NK-92 (cell line): ENCODE results near the gene DPP3.

ENCODE experiments used
- DNase-seq: peaks from one replicate; lab custom pipeline; 2025; ENCODE audit not compliant: unreplicated experiment; lab: John Stamatoyannopoulos, UW

Gene DPP3

DNA sequence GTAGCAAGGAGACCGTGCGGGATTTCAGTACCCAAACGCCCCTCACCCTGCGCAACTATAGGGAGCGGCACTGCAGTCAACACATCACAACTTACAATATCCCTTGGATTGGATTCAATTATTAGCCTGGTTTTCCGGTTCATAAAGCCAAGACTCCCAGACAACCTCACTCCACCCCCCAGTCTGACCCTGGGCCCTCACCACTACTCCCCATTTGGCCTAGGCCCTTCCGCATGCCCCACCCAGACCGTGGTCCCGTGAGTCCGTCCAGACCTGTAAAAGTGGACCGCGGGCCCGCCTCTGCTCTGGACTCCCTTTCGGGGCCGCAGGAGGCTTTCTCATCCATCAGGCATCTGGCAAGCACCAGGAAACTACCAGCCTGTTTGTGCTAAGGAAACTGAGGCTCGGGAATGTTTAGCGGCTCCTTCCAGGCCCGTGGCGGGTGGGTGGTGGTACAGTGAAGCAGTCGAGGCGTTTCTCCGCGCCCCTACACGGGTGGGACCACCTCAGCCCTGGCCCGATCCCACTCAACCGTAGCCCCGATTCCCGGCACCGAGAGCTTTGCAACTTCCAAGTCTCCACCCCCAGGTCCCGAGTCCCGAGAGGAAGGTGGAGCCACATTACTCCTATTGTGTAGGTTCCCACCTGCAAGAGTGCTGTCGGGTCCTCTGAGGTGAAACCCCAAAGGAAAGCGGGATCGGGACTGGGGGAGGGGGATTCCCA lies 679 bp upstream of the DPP3 start:
- DNase-seq, result no peak

DNA sequence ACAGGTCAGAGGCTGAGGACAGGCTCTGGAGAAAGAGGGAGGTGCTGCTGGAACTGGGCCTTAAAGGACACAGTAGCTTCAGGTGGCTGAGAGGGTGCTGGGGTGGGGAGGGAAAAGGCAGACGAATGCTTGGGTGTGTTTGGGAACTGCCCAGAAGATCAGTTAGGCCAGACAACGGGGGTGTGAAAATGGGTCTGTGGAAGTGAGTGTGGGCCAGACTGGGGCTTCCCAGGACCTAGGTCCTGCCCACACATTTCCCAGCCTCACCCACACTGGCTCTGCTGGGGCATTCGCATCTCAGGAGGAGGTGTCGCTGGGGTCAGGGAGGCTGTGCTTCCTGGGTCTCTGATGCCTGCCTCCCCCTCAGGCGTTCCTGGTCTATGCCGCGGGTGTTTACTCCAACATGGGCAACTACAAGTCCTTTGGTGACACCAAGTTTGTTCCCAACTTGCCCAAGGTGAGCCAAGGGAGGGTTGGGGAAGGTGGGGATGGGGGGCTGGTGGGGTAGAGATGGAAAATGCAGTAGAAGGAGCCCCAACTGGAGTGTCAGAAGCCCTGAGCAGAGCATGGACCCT lies 4.7 kb downstream of the DPP3 start:
- no peak for DNase-seq

DNA sequence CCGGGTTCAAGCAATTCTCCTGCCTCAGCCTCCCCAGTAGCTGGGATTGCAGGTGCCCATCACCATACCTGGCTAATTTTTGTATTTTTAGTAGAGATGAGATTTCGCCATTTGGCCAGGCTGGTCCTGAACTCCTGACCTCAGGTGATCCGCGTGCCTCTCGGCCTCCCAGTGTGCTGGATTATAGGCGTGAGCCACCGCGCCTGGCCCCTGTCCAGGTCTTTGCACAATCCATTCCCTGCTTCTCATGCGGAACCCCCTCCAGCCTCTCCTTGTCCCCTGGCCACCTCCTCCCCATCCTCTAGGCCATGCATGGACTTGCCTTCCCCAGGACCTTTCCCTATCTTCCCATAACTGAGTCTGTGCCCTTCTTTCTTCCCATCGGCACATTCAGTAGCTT lies 8.7 kb downstream of the DPP3 start:
- DNase-seq, result no peak

DNA sequence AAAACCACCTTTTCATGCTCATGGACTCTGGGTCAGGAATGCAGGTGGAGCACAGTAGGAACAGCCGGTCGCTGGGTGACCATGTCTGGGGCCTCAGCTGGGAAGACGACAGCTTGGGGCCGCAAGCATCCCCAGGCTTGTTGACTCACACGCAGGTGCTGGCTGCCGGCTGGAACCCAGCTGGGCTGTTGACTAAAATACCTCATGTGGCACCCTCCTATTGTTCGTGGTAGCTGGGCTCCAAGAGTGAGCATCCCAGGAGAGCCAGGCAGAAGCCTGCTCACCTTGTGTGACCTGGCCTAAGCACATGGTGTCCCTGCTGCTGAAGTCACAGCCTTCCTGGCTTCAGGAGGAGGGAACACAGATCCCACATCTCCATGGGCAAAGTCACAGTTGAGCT lies 9.4 kb downstream of the DPP3 start:
- DNase-seq, result no peak

DNA sequence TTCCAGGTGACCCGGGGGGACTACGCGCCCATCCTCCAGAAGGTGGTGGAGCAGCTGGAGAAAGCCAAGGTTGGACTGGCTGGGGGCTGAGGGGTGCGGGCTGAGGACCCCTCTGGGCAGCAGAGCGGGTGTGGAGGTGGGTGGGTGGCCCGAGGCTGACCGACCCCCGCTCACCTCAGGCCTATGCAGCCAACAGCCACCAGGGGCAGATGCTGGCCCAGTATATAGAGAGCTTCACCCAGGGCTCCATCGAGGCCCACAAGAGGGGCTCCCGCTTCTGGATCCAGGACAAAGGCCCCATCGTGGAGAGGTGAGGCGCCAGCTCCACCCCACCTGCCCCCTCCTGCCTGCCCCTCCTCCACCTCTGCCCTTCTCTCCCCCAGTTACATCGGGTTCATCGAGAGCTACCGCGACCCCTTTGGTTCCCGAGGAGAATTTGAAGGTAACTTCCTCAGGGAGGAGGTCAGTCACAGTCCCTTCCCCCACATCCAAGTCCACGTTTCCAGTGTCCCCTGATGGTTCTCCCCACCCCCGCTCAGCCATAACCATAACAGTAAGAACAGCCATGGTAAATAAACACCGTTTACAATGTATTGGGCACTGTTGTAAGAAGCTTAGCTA lies 11.2 kb downstream of the DPP3 start:
- no peak for DNase-seq

DNA sequence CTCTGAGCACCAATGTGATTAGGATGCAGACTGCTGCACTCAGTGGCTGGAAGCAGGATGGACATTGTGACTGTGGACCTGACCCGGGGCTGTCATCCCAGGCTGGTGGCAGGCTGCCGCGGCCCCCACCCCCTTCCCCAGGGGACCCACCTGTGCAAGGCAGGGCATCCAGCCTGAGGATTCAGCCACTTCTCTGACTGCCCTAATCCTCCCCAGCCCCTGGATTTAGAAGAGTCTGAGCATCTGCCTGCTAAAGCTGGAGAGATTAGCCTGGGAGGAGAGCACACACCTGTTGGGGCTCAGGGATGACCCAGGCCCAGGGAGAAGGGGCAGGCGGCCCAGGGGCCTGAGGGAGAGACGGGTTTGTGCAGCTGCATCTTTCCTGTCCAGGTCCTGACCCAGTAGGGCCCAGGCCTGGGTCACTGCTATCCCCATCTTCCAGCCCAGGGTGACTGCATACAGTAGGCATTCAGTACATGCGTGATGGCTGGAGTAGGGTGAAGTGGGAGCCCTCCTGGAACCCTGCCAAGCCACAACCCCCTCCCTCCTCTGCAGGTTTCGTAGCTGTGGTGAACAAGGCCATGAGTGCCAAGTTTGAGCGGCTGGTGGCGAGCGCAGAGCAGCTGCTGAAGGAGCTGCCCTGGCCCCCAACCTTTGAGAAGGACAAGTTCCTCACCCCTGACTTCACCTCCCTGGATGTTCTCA lies 12.1 kb downstream of the DPP3 start:
- no peak for DNase-seq

DNA sequence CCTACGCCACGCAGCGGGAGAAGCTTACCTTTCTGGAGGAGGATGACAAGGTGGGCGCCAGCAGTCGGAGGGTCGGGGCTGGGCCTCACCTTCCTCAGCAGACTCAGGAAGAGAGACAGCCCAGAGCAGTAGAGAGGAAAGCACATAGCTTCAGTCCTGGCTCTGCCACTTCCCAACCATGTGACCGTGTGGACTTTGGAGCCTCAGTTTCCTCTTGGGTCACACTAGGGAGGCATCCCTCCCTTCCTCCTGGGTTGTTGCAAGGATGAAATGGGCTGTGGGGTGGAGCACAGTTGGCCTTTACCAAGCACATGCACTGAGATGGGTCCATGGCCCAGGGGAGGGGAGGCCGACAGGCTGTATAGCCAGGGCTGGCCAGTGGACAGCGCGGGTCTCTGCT lies 12.9 kb downstream of the DPP3 start:
- DNase-seq, result no peak

DNA sequence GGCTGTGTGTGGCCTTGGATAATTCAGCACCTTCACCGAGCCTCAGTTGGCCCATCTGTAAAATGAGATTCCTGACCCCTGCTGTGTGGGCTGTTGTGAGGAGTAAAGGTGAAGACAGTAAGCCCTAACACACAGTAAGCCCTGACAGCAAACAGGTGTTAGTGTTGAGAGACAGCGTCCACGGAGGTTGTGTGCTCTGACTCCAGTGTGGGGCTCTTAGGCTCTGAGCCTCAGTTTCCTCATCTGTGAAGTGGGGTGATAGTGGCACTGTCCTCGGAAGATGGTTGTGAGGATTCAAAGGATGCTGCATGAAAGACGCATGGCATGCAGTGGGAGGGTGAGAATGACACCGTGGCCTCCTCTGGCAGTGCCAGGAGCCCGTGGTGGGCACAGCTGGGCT lies 14.2 kb downstream of the DPP3 start:
- no peak for DNase-seq

DNA sequence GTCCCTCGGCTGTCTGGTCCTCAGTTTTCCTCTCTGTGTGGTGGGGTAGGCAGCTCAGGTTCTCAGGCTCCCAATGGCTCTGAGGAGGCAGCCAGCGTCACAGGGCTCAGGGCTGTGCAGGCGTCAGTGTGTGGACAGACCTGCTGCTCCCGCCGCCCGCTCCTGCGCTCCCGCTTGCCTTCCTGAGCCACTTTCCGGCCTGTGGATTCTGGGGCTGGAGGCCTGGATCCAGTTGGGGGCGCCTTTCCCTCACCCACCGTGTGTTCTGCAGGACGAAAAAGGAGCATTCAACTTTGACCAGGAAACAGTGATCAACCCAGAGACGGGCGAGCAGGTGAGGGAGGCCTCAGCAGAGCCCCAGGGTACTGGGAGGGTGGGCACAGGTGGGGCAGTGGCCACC lies 14.7 kb downstream of the DPP3 start:
- no peak for DNase-seq

DNA sequence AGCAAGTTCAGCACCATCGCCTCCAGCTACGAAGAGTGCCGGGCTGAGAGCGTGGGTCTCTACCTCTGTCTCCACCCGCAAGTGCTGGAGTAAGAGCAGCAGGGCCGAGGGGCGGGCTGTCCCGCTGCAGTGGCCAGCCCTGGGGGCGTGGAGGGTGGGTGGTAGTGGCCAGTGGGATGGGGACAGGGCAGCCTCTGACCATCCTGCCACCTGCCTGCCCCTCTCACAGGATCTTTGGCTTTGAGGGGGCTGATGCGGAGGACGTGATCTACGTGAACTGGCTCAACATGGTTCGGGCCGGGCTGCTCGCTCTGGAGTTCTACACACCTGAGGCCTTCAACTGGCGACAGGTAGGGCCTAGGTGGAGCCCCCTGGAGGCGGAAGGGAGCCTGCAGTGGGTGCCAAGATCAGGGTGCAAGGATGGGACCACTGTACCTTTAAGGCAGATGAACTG lies 15.2 kb downstream of the DPP3 start:
- DNase-seq, result no peak

DNA sequence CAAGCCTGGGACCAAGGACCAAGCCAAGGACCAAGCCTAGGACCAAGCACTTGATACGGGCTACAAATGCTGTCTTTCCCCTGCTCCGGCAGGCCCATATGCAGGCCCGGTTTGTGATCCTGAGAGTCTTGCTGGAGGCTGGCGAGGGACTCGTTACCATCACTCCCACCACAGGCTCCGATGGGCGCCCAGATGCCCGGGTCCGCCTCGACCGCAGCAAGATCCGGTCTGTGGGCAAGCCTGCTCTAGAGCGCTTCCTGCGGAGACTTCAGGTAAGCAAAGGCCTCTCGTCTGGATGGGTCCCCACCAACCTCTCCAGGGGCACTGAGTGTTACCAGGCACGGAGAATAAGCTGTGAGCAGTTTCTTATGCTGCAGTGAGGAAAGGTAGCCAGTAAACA lies 17.0 kb downstream of the DPP3 start:
- no peak for DNase-seq

DNA sequence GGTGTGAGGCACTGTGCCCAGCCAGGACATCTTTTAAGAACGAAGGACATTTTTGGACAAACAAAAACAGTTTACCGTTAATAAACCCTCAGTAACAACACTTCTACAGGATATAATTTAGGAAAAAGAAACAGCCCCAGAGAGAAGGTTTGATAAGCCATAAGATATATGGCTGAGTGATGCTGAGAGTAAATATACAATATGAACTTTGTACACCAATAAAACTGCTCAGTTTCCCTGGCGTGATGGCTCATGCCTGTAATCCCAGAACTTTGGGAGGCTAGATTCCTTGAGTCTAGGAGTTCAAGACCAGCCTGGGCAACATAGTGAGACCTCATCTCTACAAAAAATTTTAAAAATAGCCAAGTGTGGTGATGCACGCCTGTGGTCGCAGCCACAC lies 18.3 kb downstream of the DPP3 start:
- DNase-seq, result no peak

DNA sequence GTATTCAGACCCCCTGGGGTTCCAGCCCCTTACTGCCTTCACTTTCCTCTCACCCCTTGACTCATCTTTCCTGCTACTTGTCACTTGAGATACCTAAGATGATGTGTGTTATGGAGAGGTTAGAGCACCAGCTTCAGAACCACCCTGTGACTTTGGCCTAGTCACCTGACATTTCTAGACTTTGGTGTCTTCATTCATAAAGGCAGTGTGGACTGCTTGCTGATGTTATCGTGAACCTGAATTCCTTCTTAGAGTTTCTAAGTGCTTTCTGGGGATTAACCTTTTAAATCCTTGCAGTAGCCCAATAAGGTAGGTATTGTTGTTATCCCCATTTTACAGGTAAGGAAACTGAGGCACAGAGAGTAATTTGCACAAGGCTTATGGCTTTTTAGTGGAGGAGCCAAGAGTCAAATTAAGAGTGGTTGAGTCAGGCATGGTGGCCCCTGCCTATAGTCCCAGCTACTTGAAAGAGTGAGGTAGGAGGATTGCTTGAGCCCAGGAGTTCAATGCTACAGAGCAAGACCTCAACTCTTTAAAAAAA lies 25.1 kb downstream of the DPP3 start:
- DNase-seq, result no peak

DNA sequence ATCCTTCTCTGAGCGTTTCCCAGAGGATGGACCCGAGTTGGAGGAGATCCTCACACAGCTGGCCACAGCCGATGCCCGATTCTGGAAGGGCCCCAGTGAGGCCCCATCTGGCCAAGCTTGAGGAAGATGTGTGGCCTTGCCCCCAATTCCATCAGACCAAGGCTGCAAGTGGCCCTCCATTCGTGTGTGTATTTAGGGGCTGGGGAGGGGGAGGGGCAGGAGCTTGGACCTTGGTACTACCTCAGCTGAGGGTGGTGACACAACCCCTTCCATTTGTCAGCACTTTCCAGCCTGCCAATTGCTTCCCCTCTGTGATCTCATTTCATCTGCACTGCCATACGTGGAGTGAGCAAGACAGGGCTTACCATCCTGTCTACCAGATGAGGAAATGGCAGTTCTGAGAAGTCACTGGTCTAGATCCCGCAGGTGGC lies 28.9 kb downstream of the DPP3 start:
- no peak for DNase-seq

DNA sequence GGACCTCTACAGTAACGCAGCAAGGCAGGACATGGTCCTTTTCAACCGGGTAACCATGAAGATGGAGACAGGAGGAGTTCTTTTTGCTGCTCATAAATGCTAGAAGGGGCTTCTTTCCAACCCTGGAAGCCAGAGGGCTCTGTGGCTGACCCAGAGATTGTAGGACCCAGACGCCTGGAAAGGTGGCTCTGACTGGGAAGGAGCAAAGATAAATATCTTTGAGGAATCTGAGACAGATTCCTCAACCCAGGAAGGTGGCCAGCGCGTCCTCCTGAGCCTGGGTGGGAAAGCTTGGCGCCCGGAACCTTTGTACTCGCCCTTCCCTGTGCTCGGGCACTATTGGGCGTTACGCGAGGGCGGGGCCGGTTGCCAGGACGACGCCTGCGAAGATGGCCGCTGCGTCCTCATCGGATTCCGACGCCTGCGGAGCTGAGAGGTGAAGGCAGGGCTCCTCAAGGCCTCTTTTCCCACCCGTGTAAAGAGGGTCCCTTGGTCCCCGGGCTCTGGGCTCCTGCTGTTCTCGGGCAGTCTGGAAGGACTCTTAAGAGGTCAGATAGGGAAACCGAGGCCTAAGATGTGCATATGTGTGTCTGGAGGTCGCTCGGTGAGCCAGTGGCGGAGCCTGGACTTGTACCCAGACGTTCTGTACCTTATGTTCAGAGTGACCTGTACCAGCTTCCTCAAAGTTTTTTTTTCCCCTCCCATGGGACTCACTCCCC lies 30.2 kb downstream of the DPP3 start, which contains the start of gene BBS1:
TSS of gene BBS1 (plus strand) at position 365 of the 719 bp plus-strand sequence. CDS start at position 390, 25 bp downstream.
- no peak for DNase-seq

DNA sequence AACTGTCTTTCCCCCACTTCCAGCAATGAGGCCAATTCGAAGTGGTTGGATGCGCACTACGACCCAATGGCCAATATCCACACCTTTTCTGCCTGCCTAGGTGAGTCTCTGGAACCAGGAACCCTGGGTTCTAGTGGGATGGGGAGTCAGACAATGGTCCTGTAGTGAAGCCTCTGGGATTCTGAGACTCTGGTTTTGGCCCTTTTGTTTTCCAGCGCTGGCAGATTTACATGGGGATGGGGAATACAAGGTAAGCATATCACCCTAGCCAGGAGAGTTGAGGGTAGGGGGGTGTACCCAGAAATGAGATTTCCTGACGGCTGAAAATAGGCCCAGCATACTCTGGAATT lies 30.7 kb downstream of the DPP3 start:
- DNase-seq, result no peak

DNA sequence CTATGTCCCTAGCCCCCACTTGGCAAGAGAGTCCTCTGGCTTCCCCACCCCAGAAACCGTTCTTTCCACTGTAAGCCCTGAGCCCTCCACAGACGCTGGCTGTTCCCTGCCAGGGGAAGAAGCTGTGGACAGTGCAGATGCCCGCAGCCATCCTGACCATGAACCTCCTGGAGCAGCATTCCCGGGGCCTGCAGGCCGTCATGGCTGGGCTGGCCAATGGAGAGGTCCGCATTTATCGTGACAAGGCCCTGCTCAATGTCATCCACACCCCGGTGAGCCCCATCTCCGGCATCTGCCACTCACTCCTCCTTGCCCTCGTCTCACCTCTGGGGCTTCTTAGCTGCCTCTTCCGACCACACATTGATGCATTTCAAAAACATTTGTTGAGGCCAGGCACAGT lies 43.4 kb downstream of the DPP3 start:
- no peak for DNase-seq

DNA sequence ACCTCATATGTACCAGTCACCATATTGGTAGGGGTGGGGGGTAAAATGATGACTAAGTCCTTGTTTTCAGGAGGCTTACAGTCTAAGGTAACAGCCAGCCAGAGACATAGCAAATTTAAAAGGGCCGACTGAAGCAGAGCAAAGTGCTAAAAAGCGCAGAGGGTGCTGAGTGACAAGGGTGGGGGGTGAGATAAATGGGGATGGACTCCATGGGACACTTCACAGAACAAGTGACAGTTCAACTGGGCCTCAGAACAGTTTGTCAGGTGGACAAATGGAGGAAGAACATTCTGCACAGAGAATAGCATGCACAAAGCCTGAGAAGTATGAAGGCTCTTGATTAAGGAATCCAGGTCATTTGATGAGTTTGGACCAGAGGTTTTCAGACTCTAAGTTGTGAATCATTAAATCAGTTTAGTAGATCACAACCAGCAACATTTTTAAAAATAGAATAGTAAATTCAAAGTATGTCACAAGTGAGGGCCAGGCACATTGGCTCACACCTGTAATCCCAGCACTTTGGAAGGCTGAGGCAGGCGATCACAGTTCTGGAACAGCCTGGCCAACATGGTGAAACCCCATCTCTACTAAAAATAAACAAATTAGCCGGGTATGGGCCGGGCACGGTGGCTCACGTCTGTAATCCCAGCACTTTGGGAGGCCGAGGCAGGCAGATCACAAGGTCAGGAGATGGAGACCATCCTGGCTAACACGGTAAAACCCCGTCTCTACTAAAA lies 44.2 kb downstream of the DPP3 start:
- no peak for DNase-seq

DNA sequence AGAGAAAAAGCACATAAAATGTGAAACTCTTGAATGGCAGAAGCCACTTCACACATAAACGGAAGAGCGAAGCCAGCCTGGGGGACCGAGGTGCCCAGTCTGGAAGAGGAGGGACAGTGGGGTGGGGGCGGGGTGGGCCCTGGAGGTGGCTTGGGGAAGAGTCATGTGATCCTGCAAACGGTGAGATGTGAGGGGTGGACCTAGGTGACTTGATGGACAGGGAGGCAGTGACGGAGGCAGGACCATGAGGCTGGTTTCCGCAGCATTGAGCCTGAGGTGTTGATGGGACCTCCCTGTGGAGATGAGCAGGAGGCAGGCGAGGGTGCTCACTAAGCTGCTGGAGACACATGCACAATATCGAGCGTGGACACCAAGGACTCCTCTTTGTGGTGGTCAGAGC lies 48.8 kb downstream of the DPP3 start:
- DNase-seq, result no peak

DNA sequence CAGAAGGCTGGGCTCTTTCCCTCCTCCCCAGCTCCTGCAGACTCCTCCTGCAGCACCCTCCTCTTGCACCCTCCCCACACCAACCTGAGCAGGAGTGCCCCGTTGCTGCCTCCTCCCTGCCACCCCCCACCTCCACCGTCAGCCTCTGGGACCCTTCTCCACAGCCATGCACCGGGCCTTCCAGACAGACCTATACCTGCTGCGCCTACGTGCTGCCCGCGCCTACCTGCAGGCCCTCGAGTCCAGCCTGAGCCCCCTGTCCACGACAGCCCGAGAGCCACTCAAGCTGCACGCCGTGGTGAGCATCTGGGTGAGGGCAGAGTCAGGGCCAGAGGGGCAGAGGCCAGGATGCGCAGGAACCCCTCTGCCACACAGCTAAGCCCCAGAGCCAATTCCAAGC lies 49.4 kb downstream of the DPP3 start:
- DNase-seq, result no peak
